ENCODE measurements around the gene FRAS1. TPM values are rescaled to one million over a fixed set of nuclear protein-coding genes. Genes with fewer than 3 reads are reported as not detected.
"Not testable (repeated sequence)": the region's sequence is repeated elsewhere in the genome, so short reads cannot be mapped to it uniquely, and the experiment has no call there.

FRAS1 gene
- total RNA-seq, 4 donors from 2014 or later, result 3.4 to 11.7 (median 4.2) TPM

- WGBS, 2 donors (ENCODE audit: low coverage in 1 of 2), result 7 to 35% methylated on average over 2 to 4 of the region's 4 CpGs
- peaks cover 0 to 26% (median 5%) of the 10 kb centered on the region in 3 donors for H3K4me1 ChIP-seq
- H3K36me3 ChIP-seq, result no peaks in the 10 kb centered on the region
- no peak for ATAC-seq
- H3K9me3 ChIP-seq, result no peaks in the 10 kb centered on the region
- no peaks in the 10 kb centered on the region for H3K27me3 ChIP-seq
- TF ChIP-seq POLR2AphosphoS5 (IDR thresholded peaks at IDR 0.05), result no peak
- TF ChIP-seq POLR2A (IDR thresholded peaks at IDR 0.05), result no peak
- TF ChIP-seq, protein P1, sequence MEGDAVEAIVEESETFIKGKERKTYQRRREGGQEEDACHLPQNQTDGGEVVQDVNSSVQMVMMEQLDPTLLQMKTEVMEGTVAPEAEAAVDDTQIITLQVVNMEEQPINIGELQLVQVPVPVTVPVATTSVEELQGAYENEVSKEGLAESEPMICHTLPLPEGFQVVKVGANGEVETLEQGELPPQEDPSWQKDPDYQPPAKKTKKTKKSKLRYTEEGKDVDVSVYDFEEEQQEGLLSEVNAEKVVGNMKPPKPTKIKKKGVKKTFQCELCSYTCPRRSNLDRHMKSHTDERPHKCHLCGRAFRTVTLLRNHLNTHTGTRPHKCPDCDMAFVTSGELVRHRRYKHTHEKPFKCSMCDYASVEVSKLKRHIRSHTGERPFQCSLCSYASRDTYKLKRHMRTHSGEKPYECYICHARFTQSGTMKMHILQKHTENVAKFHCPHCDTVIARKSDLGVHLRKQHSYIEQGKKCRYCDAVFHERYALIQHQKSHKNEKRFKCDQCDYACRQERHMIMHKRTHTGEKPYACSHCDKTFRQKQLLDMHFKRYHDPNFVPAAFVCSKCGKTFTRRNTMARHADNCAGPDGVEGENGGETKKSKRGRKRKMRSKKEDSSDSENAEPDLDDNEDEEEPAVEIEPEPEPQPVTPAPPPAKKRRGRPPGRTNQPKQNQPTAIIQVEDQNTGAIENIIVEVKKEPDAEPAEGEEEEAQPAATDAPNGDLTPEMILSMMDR (IDR thresholded peaks at IDR 0.05), result peak in 1 of 4 experiments; percentile 9
- no peak overlapping the region for H3K27ac ChIP-seq
- no peak overlapping the region for H3K4me3 ChIP-seq
These were observed 236.7 kb downstream of the FRAS1 start for GRCh38 chr4:78293821-78294301.

GRCh38 chr4:78296261-78296660, 239.1 kb downstream of the FRAS1 start:
- Histone ChIP-seq H3K27me3 (no peaks in the 10 kb centered on the region), H3K4me1 (peaks cover 0 to 26% (median 5%) of the 10 kb centered on the region in 3 donors), H3K4me3 (no peak overlapping the region), H3K36me3 (no peaks in the 10 kb centered on the region), H3K9me3 (no peaks in the 10 kb centered on the region), H3K27ac (no peak overlapping the region)
- no peak for TF ChIP-seq POLR2AphosphoS5 (IDR thresholded peaks at IDR 0.05)
- WGBS, 2 donors (ENCODE audit: low coverage in 1 of 2), result 75 to 89% methylated on average over 2 to 3 of the region's 3 CpGs
- ATAC-seq, result no peak

DNA sequence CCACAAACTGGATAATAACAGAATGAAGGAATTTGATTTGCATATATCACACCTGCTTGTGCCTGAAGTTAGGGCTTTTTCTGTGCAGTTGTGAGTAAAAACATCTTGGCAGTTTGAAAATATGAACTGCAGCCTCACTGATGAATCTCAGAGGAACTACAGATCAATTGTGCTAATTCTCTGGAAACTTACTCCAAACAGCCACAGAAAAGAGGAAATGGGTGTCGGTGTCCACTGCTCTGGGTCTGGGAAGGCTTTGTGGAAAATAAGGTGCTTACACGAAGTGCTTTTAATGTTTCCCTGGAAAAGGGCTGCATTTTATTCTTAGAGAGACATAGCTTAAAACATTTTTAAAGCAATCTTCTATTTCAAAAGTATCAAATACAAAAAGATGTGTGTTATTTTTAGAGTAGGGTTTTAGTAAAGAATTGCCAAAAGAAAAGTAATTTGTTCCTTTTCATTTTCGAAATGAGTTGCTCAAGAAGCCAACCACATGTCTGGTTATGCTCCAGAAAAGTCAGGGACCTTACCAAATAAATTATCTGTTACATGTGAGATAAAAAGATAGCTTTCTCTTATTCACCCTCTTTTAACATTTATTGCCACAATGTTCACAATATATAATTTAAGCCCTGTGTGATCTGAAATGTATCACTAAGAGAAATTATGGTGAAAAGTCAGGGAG, 240.1 kb downstream of the FRAS1 start:
- TF ChIP-seq POLR2A (IDR thresholded peaks at IDR 0.05), result no peak
- no peak for TF ChIP-seq EP300 (IDR thresholded peaks at IDR 0.05)
- whole genome bisulfite sequencing, 2 donors (ENCODE audit: low coverage in 1 of 2), result 9 to 14% methylated on average over 2 to 3 of the region's 3 CpGs

GRCh38 chr4:78298618-78299017, 241.5 kb downstream of the FRAS1 start:
- Histone ChIP-seq H3K4me3 (no peak overlapping the region), H3K36me3 (no peaks in the 10 kb centered on the region), H3K27ac (no peak overlapping the region), H3K27me3 (no peaks in the 10 kb centered on the region), H3K4me1 (peaks cover 0 to 19% (median 5%) of the 10 kb centered on the region in 3 donors), H3K9me3 (no peaks in the 10 kb centered on the region)
- no peak for ATAC-seq
- TF ChIP-seq POLR2AphosphoS5 (IDR thresholded peaks at IDR 0.05) (no peak), POLR2A (IDR thresholded peaks at IDR 0.05) (no peak), EP300 (IDR thresholded peaks at IDR 0.05) (no peak)
- TF ChIP-seq, protein P1 (IDR thresholded peaks at IDR 0.05), result no peak

More for the DNA sequence above, 240.1 kb downstream of the FRAS1 start:
- no peaks in the 10 kb centered on the region for H3K36me3 ChIP-seq
- peak overlapping the region in 1 of 4 donors; percentile 24 for H3K27ac ChIP-seq
- H3K27me3 ChIP-seq, result no peaks in the 10 kb centered on the region
- peaks cover 0 to 26% (median 5%) of the 10 kb centered on the region in 3 donors for H3K4me1 ChIP-seq
- no peaks in the 10 kb centered on the region for H3K9me3 ChIP-seq
- no peak overlapping the region for H3K4me3 ChIP-seq
- no peak for ATAC-seq

DNA sequence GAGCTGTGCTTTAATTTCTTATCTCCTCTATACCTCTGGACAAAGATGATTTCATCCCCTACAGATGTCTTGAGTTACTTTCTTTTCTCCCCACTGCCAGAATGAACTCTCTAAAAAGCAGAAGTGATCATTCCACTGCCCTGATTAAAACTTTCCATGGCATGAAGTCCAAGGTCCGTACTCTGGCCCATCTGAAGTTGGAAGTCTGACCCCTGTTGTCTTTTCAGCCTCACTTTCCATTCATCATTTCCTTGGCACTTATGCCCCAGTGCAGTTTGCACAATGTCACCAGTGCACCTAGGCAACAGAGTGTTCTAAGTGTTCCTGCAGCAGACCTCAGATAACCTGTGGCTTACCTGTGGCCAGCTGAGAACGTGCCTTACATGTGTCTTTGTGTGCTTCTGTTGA, 242.4 kb downstream of the FRAS1 start:
- Histone ChIP-seq H3K4me3 (no peak overlapping the region), H3K36me3 (no peaks in the 10 kb centered on the region), H3K27ac (no peak overlapping the region), H3K27me3 (no peaks in the 10 kb centered on the region), H3K9me3 (no peaks in the 10 kb centered on the region), H3K4me1 (peaks cover 0 to 11% (median 0%) of the 10 kb centered on the region in 3 donors)
- no peak for ATAC-seq
- 11 to 27% methylated on average over 1 to 2 of the region's 2 CpGs for WGBS, 2 donors (ENCODE audit: low coverage in 1 of 2)
- no peak for TF ChIP-seq EP300 (IDR thresholded peaks at IDR 0.05)
- TF ChIP-seq, protein P1 (IDR thresholded peaks at IDR 0.05), result no peak
- no peak for TF ChIP-seq POLR2A (IDR thresholded peaks at IDR 0.05)
- no peak for TF ChIP-seq POLR2AphosphoS5 (IDR thresholded peaks at IDR 0.05)

DNA sequence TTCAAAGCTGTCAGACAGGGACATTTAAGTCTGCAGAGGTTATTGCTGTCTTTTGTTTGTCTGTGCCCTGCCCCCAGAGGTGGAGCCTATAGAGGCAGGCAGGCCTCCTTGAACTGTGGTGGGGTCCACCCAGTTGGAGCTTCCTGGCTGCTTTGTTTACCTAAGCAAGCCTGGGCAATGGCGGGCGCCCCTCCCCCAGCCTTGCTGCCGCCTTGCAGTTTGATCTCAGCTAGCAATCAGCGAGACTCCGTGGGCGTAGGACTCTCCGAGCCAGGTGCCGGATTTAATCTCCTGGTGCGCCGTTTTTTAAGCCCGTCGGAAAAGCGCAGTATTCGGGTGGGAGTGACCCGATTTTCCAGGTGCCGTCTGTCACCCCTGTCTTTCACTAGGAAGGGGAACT, 250.1 kb downstream of the FRAS1 start:
- not testable (repeated sequence) for H3K4me3 ChIP-seq, H3K4me1 ChIP-seq, H3K27ac ChIP-seq, ATAC-seq, H3K27me3 ChIP-seq, H3K36me3 ChIP-seq, H3K9me3 ChIP-seq
- WGBS, 2 donors (ENCODE audit: low coverage in 1 of 2), result 84 to 86% methylated on average over 4 to 13 of the region's 16 CpGs
